Adrenal gland (tissue), 5 donors: Measurements from ENCODE around the gene CRYGS.
"Not testable (repeated sequence)": the region's sequence is repeated elsewhere in the genome, so short reads cannot be mapped to it uniquely, and the experiment has no call there.

Source experiments
- CTCF ChIP-seq, 6 experiments: fragments of 450-650 bp in 4 of 6; fragments of 200-600 bp in 2 of 6; sonication (generic) in 1 of 6; IDR thresholded peaks; 1 replicate in 5 of 6; 2 replicates in 1 of 6; pipeline versions ENCODE4 v1.5.1 to v1.8.0; 2016 to 2021; ENCODE audit warnings: antibody characterized with exemption in 6 of 6, mild to moderate bottlenecking in 2 of 6, moderate library complexity in 1 of 6
- POLR2A ChIP-seq, 2 donors: fragments of 450-650 bp; IDR thresholded peaks; one replicate each; pipeline ENCODE4 v1.6.1; 2017; ENCODE audit warnings: antibody characterized with exemption in 2 of 2, mild to moderate bottlenecking in 2 of 2, moderate library complexity in 1 of 2
- donor health status: DM: no; HTN: no; CAD: no.

- TF ChIP-seq CTCF, POLR2A (IDR thresholded peaks at IDR 0.05): not testable (repeated sequence)
These were observed 25.2 kb upstream of the CRYGS start for GRCh38 chr3:186569361-186569760.
